DMS79 (cell line): ENCODE measurements around the gene HOXA9.

Experiments used
- DNase-seq: peaks from one replicate; lab custom pipeline; 2025; lab: John Stamatoyannopoulos, UW

Gene HOXA9

GRCh38 chr7:27141137-27141922 lies 24.0 kb downstream of the HOXA9 start:
- DNase-seq: no peak

GRCh38 chr7:27140126-27140857 lies 25.0 kb downstream of the HOXA9 start:
- no peak for DNase-seq

DNA sequence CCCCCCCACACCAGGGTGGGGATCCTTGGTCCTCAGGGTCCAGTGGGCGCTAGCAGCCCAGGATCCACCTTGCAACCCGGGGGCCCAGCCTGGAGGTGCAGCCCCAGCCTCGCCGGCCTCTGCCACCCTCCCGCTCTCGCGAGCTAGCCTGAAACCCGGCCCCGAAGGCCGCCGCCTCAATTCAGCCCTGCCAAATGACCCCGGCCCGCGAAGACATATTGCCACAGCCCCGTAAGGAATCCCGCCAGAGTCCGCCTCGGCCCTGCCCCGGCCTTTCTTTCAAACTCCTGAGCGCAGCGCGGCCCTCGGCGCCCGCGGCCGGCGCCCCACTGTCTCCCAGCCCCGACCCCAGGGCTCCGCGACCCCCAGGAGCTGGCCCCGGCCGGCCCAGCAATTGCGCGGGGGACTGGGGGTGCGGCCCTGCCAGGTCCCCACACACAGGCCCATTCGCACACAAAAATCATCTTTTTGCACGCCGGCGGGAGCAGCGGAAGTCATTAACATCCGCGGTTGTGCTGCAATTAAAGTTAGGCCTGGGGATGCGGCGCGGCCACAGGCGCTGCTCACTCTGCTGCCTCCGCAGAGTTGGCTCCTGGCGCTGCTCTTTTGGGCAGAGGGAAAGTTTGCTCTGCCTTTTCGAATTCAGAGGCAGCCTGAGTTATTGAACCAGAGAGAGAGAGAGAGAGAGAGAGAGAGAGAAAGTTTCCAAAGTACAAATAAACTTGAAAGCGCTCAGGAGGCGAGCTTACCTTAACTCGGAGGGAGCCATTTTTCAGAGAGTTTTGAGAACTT lies 25.8 kb downstream of the HOXA9 start:
- no peak for DNase-seq

DNA sequence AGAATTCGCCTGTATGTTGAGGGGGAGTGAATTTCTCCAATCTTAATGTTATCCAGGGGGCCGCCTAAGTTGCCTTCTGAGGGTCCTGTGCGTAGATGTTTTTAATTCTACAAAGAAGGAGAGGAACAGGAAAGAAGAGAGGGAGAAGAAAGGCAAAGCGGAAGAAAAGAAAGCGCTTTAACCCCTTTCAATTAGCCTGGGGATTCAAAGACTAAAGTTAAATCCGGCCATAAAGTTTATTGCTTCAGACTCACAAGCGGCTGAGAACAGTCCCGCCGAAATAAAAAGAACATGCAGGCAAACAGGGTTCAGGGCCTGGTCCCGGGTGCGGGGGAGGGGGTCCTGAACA lies 26.4 kb downstream of the HOXA9 start:
- DNase-seq: no peak

- no peak for DNase-seq
Observed at GRCh38 chr7:27138472-27138871, 26.9 kb downstream of the HOXA9 start.

- DNase-seq: no peak
Observed at GRCh38 chr7:27137640-27138315, 27.6 kb downstream of the HOXA9 start.

GRCh38 chr7:27134392-27134791 lies 30.9 kb downstream of the HOXA9 start:
- no peak for DNase-seq

DNA sequence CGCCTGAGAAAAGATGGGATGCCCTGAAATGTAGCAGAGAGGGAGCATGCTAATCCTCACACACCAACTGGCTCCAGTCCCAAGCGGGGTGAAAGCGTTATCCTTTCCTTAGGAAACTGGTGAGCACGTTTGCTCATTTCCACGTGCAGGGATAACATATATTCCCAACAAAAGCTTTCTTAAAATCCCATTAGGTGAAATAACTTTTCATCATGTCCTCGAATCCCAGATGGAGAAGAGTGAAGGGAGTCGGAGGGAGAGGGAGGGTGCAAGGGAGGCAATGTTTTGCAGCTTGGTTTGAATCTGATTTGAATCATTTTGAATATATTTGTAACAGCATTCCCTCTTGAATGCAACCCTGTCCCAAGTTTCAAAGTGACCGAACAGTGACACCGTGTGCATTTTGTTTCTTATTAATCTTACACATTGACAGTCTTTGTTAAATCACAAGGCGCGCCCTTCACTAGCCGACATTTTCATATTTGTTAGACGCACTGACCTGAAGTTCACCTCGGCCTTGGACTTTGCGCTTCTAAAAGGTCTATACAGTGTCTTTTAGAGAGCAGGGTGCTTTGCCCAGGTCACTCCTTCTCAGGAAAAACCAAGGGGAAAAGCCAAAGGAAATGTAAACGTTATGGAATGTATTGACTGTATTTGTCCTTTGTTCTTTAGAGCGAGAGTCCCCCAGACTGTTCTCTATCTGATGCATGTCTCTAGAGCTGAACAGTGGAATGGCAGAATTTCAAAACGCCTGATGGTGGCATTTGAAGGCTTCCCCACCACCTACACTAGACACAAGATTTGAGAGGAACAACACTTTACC lies 31.7 kb downstream of the HOXA9 start:
- DNase-seq: no peak

DNA sequence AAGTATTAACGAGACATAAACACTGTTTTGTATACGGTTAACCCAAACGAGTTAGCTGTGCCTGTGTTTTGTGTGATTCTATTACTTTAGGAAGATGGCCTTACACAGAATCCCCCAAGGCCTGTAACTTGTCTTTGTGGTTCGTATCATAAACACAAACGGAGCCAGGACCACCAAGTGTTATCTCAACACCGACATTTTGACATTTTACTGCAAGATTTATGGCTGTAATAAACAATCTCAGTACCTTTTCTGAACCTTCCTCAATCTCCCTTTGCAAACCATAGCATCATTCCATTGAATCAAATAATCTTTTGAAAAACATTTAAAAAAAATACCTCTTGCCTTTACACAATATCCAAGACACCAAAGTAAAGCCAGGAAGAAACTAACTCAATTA lies 32.4 kb downstream of the HOXA9 start:
- DNase-seq: no peak

DNA sequence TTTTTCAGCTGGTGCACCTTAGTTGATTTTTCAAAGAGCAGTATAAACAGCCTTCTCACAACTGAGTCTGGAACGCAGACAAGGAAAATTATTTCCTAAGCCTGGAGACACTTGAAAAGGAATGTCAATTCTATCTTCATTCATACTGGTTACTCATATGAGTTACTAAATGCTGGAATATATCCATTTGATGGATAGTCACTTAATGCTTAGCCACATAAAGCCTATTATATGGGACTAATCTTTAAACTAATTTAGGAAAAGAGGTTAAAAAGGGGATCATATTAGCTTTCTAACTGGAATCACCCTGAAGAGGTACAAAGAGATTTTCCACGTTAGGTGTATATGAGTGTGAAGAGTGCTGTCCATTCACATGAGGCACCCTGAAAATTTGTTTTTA lies 33.1 kb downstream of the HOXA9 start:
- no peak for DNase-seq

DNA sequence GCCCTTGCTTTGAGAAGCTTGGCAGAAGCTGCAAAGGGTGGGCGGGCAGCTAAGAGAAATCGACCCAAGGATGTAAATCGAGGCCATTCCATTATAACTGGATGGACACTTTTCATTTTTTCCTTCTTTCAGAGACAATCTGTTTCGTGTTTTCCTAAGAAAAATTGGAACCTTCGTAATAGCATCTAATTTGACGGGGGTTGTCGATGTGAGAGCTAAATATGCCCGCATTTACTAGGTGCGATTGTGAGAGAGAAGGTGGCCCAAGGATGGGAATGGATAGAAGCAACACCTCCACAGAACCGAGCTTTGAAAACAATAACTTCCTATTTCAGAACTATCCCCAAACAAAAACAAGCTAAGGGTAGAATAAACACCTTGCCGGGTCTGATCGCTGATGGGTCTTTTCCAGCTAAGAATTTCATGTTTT lies 33.9 kb downstream of the HOXA9 start:
- DNase-seq: no peak

- peak; percentile 28 for DNase-seq
Observed at GRCh38 chr7:27130540-27131389, 34.6 kb downstream of the HOXA9 start, which contains the start of gene HOXA4. TSS of gene HOXA4 (minus strand) at chr7:27130757. CDS start at chr7:27130733, 24 bp downstream.

- no peak for DNase-seq
Observed at GRCh38 chr7:27129729-27130539, 35.4 kb downstream of the HOXA9 start.

DNA sequence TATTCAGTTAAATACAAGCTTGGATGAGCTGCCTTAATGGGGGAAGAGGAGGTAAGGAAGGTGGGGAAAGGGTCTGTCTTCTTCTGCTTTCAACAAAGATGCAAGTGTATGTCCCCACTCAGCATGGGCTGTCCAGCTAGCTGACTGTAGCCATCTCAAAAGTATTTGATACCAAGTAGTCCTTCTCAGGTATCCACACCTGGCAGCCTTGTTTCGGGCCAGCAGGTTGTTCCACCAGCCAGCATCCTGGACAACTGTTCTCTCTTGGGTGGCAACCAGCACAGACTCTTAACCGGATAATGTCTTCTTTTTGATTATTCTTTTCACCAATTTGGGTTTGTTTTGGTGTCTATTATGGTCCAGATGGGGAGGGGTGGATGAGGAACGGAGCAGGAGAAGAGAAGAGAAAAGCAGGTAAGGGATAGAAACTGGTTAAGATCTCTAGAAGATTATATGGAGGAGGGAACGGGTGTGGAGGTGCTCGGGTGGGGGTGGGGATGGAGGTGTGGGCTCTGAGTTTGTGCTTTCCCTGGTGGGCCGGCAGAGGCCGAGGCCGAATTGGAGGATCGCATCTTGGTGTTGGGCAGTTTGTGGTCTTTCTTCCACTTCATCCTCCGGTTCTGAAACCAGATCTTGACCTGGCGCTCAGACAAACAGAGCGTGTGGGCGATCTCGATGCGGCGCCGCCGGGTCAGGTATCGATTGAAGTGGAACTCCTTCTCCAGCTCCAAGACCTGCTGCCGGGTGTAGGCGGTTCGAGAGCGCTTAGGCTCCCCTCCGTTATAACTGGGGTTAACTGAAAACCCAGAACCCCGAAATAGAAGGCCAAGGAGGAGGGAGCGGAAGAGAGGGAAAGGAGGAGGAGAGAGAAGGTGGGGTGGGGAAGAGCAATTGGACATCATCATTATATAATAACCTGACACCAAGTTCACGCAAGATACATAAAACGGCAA lies 36.3 kb downstream of the HOXA9 start:
- no peak for DNase-seq

GRCh38 chr7:27128034-27128433 lies 37.3 kb downstream of the HOXA9 start:
- DNase-seq: peak; percentile 95

GRCh38 chr7:27126596-27127327 lies 38.6 kb downstream of the HOXA9 start:
- no peak for DNase-seq

DNA sequence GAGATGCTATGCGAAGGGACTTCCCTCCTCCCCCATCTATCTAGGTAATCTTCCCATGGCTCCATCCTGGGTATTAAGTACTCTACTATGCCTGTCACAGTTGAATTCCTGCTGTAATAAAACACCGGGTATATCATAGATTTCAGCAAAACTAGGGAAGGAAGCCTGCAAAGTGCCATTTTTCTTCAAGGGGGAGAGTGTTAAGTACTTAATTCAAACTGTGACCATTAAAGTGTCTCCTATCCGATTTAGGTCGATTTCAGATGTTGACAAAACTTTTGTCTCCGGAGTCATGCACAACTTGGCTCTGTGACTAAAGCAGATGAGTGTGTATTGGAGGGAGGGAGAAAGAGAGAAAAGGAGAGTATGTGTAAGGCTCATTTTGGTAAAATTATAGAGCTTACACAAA lies 39.3 kb downstream of the HOXA9 start:
- DNase-seq: peak; percentile 40
